CD14-positive monocyte (primary cell): Measurements from ENCODE around the gene GPR173. TPM values are rescaled to one million over a fixed set of nuclear protein-coding genes. Genes with fewer than 3 reads are reported as not detected.

Experiments used
- DNase-seq, 3 donors: peaks; one replicate each; pipeline ENCODE4 v3.0.0-alpha.2; 2011 to 2022
- H2AFZ ChIP-seq: 2 replicates; pipeline ENCODE4 v1.6.0; 2012; ENCODE audit warnings: mild to moderate bottlenecking, low read depth, low read length, inconsistent platforms; ENCODE audit not compliant: insufficient read depth, poor library complexity, severe bottlenecking
- H3K27ac ChIP-seq, 2 donors: 1 replicate in 1 of 2; 2 replicates in 1 of 2; pipeline ENCODE4 v1.5.1; 2012 to 2013; ENCODE audit warnings: low read length in 2 of 2, control low read depth in 1 of 2, inconsistent platforms in 1 of 2, low read depth in 1 of 2, mild to moderate bottlenecking in 1 of 2
- H3K27me3 ChIP-seq, 2 donors: one replicate each; pipeline versions ENCODE4 v1.6.0 to v1.6.1; 2011 to 2013; ENCODE audit warnings: low read length in 2 of 2; ENCODE audit not compliant: control insufficient read depth in 2 of 2, insufficient read depth in 2 of 2
- H3K36me3 ChIP-seq, 2 donors: replicated peaks in 1 of 2; 1 replicate in 1 of 2; 2 replicates in 1 of 2; pipeline versions ENCODE4 v1.5.1 to v1.6.1; 2012 to 2013; ENCODE audit warnings: low read length in 2 of 2, control low read depth in 1 of 2, inconsistent platforms in 1 of 2, mild to moderate bottlenecking in 1 of 2; ENCODE audit not compliant: insufficient read depth in 2 of 2, control insufficient read depth in 1 of 2
- H3K4me1 ChIP-seq, 2 donors: 1 replicate in 1 of 2; 2 replicates in 1 of 2; pipeline versions ENCODE4 v1.5.1 to v1.6.1; 2012 to 2013; ENCODE audit warnings: low read length in 2 of 2, control low read depth in 1 of 2, inconsistent platforms in 1 of 2, mild to moderate bottlenecking in 1 of 2, moderate library complexity in 1 of 2; ENCODE audit not compliant: insufficient read depth in 2 of 2, control insufficient read depth in 1 of 2
- H3K4me2 ChIP-seq: replicated peaks from 2 replicates; pipeline ENCODE3; 2012; ENCODE audit warnings: low read length, moderate library complexity, mild to moderate bottlenecking; ENCODE audit not compliant: poor library complexity, severe bottlenecking; ENCODE audit errors: extremely low read depth
- H3K4me3 ChIP-seq, 3 experiments: fragments of 200-600 bp in 1 of 3; sonication (generic) in 1 of 3; replicated peaks in 1 of 3; 1 replicate in 2 of 3; 2 replicates in 1 of 3; pipeline ENCODE4 v1.5.1; 2011 to 2013; ENCODE audit warnings: low read length in 3 of 3, mild to moderate bottlenecking in 3 of 3, control low read depth in 2 of 3, low read depth in 2 of 3, inconsistent platforms in 1 of 3, moderate library complexity in 1 of 3
- H3K79me2 ChIP-seq: 2 replicates; pipeline ENCODE4 v1.6.0; 2012; ENCODE audit warnings: mild to moderate bottlenecking, control low read depth, inconsistent platforms, low read length, moderate library complexity; ENCODE audit not compliant: insufficient read depth
- H3K9ac ChIP-seq: 2 replicates; pipeline ENCODE4 v1.6.0; 2017; ENCODE audit warnings: low read length, mild to moderate bottlenecking; ENCODE audit not compliant: insufficient read depth, poor library complexity, severe bottlenecking
- H3K9me3 ChIP-seq, 2 donors: replicated peaks in 1 of 2; 1 replicate in 1 of 2; 2 replicates in 1 of 2; pipeline versions ENCODE4 v1.5.1 to v1.6.1; 2012 to 2013; ENCODE audit warnings: low read length in 2 of 2, control low read depth in 1 of 2; ENCODE audit not compliant: control insufficient read depth in 1 of 2, insufficient read depth in 1 of 2
- H4K20me1 ChIP-seq: 2 replicates; pipeline ENCODE4 v1.6.0; 2012; ENCODE audit warnings: mild to moderate bottlenecking, low read length, control low read depth, moderate library complexity; ENCODE audit not compliant: insufficient read depth
- H3K27ac Mint-ChIP-seq, 7 donors: one replicate each; pipeline ENCODE4 v1.8.0; 2020; ENCODE audit warnings: mild to moderate bottlenecking in 7 of 7, mixed read lengths in 7 of 7, moderate library complexity in 6 of 7, inconsistent platforms in 2 of 7
- H3K27me3 Mint-ChIP-seq, 3 donors: one replicate each; pipeline ENCODE4 v1.8.0; 2021 to 2022; ENCODE audit warnings: low read depth in 3 of 3, mild to moderate bottlenecking in 3 of 3, mixed read lengths in 3 of 3, moderate library complexity in 3 of 3, inconsistent platforms in 1 of 3
- H3K36me3 Mint-ChIP-seq, 2 donors: one replicate each; pipeline ENCODE4 v1.8.0; 2020; ENCODE audit warnings: mixed read lengths in 2 of 2, inconsistent platforms in 1 of 2, mild to moderate bottlenecking in 1 of 2
- H3K4me1 Mint-ChIP-seq: one replicate; pipeline ENCODE4 v1.8.0; 2020; ENCODE audit warnings: mild to moderate bottlenecking, mixed read lengths
- H3K4me3 Mint-ChIP-seq, 2 donors: one replicate each; pipeline ENCODE4 v1.8.0; 2020; ENCODE audit warnings: mild to moderate bottlenecking in 2 of 2, mixed read lengths in 2 of 2, moderate library complexity in 1 of 2
- H3K9me3 Mint-ChIP-seq, 7 donors: one replicate each; pipeline ENCODE4 v1.8.0; 2020 to 2022; ENCODE audit warnings: mixed read lengths in 7 of 7, mild to moderate bottlenecking in 6 of 7, moderate library complexity in 6 of 7, inconsistent platforms in 2 of 7
- CTCF ChIP-seq: fragments of 200-600 bp; IDR thresholded peaks from one replicate; pipeline ENCODE4 v1.8.0; 2022; ENCODE audit warnings: antibody characterized with exemption, mild to moderate bottlenecking
- WGBS: methylation state at CpG from one replicate; pipeline ENCODE4 v1.1.5; 2013; ENCODE audit warnings: missing lambda C conversion rate; ENCODE audit not compliant: insufficient coverage; 5-methylcytosine and 5-hydroxymethylcytosine counted together
- intact Hi-C, 2 donors: fragments of 100-400 bp; cut with micrococcal nuclease; formaldehyde crosslinking; loops; one replicate each; pipeline versions ENCODE4 v1.15.0 to v1.15.1; 2023
- polyA plus RNA-seq, 3 donors: library from polyadenylated mRNA; depleted of rRNA in 1 of 3; unstranded in 2 of 3; stranded (reverse) in 1 of 3; fragments of 300-500 nt in 2 of 3; fragments of >200 nt in 1 of 3; fragmentation: Illumina TruSeq in 2 of 3; gene quantifications; 1 replicate in 2 of 3; 2 replicates in 1 of 3; pipeline ENCODE4 v1.2.3, GENCODE V29; 2012 to 2021

GPR173 gene
- polyA plus RNA-seq, 3 donors: 0.43 TPM; not detected in 2

GRCh38 chrX:53000447-53001135 is 48.0 kb upstream of the GPR173 start:
- Histone ChIP-seq H3K27ac (no peak overlapping the region), H3K4me3 (peak overlapping the region in 2 of 3 experiments; percentile 7 to 45)

GRCh38 chrX:53001958-53002357 is 46.6 kb upstream of the GPR173 start:
- no CpG with 5 or more reads among the region's 2 CpGs for WGBS
- no peaks in the 10 kb centered on the region for H3K79me2 ChIP-seq
- no peaks in the 10 kb centered on the region for H4K20me1 ChIP-seq
- H3K27me3 ChIP-seq: peaks cover 2 to 10% of the 10 kb centered on the region in 2 donors
- H3K36me3 ChIP-seq: no peaks in the 10 kb centered on the region
- intact Hi-C loops: no loop called here
- peaks cover 0 to 5% (median 0%) of the 10 kb centered on the region in 7 donors for H3K9me3 Mint-ChIP-seq
- H3K4me3 Mint-ChIP-seq: no peak overlapping the region
- H3K27ac Mint-ChIP-seq: no peak overlapping the region
- peaks cover 7% of the 10 kb centered on the region for H3K4me1 Mint-ChIP-seq
- no peak for TF ChIP-seq CTCF
- no peak for DNase-seq
- H2AFZ ChIP-seq: no peak overlapping the region
- no peak overlapping the region for H3K9ac ChIP-seq
- no peaks in the 10 kb centered on the region for H3K9me3 ChIP-seq
- peaks cover 14 to 40% (median 22%) of the 10 kb centered on the region in 3 donors for H3K27me3 Mint-ChIP-seq
- H3K36me3 Mint-ChIP-seq: no peaks in the 10 kb centered on the region
- H3K4me3 ChIP-seq: no peak overlapping the region
- no peak overlapping the region for H3K4me2 ChIP-seq
- H3K4me1 ChIP-seq: peaks cover 5 to 9% of the 10 kb centered on the region in 2 donors
- H3K27ac ChIP-seq: no peak overlapping the region

More at GRCh38 chrX:53000447-53001135, 48.0 kb upstream of the GPR173 start:
- peaks cover 10% of the 10 kb centered on the region for H3K4me1 Mint-ChIP-seq
- Histone ChIP-seq H4K20me1 (no peaks in the 10 kb centered on the region), H3K79me2 (no peaks in the 10 kb centered on the region), H3K36me3 (no peaks in the 10 kb centered on the region), H2AFZ (peak overlapping the region; percentile 57), H3K4me2 (peak overlapping the region; percentile 55), H3K9ac (peak overlapping the region; percentile 4), H3K9me3 (no peaks in the 10 kb centered on the region), H3K27me3 (peaks cover 2 to 10% of the 10 kb centered on the region in 2 donors), H3K4me1 (peaks cover 11 to 13% of the 10 kb centered on the region in 2 donors)
- 38% methylated on average over 12 of the region's 36 CpGs for WGBS
- intact Hi-C loops: no loop called here
- H3K27me3 Mint-ChIP-seq: peaks cover 14 to 38% (median 22%) of the 10 kb centered on the region in 3 donors
- DNase-seq: no peak
- peak overlapping the region; percentile 60 to 81 for H3K4me3 Mint-ChIP-seq
- TF ChIP-seq CTCF: no peak
- no peaks in the 10 kb centered on the region for H3K36me3 Mint-ChIP-seq
- peaks cover 0 to 5% (median 0%) of the 10 kb centered on the region in 7 donors for H3K9me3 Mint-ChIP-seq
- peak overlapping the region in 1 of 7 donors; percentile 33 for H3K27ac Mint-ChIP-seq
